ENCODE data around the gene MCAT.

MCAT gene

DNA sequence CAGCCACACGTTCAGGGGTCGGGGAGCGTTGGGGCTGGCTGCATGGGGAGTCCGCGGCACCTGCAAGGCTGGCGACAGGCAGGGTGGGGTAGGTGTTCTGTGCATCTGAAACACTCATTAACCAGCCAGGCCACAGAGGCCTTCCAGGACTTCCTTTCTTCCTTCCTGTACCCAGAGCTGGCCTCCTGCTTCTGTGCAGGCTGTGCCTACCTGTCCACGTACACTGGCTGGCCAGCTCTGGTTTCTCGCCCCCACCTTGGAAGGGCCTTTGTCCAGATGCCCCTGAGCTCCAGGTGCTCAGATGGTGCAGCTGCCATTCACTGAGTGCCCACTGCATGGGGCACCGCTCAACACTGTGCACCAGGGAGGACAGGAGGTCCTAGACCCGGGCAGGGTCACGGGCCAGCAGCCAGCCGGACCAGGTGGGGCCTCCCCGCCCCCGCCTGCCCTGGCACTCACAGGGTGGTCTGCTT is 27.9 kb upstream of the MCAT start:
- TF ChIP-seq, protein P1, sequence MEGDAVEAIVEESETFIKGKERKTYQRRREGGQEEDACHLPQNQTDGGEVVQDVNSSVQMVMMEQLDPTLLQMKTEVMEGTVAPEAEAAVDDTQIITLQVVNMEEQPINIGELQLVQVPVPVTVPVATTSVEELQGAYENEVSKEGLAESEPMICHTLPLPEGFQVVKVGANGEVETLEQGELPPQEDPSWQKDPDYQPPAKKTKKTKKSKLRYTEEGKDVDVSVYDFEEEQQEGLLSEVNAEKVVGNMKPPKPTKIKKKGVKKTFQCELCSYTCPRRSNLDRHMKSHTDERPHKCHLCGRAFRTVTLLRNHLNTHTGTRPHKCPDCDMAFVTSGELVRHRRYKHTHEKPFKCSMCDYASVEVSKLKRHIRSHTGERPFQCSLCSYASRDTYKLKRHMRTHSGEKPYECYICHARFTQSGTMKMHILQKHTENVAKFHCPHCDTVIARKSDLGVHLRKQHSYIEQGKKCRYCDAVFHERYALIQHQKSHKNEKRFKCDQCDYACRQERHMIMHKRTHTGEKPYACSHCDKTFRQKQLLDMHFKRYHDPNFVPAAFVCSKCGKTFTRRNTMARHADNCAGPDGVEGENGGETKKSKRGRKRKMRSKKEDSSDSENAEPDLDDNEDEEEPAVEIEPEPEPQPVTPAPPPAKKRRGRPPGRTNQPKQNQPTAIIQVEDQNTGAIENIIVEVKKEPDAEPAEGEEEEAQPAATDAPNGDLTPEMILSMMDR (IDR thresholded peaks at IDR 0.05; ENCODE audit: low read depth, low read length) = no peak

GRCh38 chr22:43170131-43170480 is 26.9 kb upstream of the MCAT start:
- DNase-seq (ENCODE audit: extremely low read depth, low read depth) = no peak
- TF ChIP-seq, protein P1 (IDR thresholded peaks at IDR 0.05; ENCODE audit: low read depth, low read length) = no peak

More for the DNA sequence above, 27.9 kb upstream of the MCAT start:
- no peak for DNase-seq (ENCODE audit: extremely low read depth, low read depth)

DNA sequence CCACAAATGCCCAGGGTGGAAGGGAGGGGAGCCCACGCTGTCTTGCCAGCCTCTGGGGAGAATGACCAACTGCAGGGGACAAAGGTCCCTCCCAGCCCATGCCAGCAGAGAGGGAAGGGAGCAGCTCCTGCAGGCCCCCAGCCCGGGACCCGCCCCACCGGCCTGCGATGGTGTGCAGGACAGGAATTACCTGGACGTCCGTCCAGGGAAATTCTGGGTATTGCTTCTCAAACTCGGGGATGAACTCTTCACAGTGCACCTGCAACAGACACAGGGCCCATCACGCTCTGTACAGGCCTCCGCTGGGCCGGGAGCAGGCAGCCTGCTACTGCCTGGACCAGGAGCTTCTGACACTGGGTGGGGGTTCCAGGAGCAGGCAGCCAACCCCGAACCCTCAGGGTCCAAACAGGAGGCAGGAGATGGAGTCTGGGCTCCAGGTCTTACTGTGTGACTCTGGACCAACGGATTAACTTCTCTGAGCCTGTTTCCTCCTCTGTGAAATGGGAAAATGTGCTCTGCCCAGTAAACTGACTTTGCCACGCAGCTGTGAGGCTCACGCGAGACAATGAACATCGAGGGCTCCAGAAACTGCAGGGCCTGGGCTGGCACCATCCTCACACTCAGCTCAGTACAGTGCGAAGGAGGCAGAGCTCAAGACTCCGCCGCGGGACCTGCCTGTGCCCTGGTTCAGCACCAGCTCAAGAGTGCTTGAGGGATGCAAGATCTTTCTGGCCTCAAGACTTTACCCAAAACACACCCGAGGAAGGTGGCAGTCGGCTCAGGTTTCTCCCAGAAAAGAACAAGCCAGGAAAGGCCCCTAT is 26.3 kb upstream of the MCAT start:
- DNase-seq (ENCODE audit: extremely low read depth, low read depth) = no peak
- TF ChIP-seq, protein P1 (IDR thresholded peaks at IDR 0.05; ENCODE audit: low read depth, low read length) = no peak

GRCh38 chr22:43168471-43169309 is 25.5 kb upstream of the MCAT start:
- TF ChIP-seq, protein P1 (IDR thresholded peaks at IDR 0.05; ENCODE audit: low read depth, low read length) = no peak
- DNase-seq (ENCODE audit: extremely low read depth, low read depth) = peak; percentile 30

DNA sequence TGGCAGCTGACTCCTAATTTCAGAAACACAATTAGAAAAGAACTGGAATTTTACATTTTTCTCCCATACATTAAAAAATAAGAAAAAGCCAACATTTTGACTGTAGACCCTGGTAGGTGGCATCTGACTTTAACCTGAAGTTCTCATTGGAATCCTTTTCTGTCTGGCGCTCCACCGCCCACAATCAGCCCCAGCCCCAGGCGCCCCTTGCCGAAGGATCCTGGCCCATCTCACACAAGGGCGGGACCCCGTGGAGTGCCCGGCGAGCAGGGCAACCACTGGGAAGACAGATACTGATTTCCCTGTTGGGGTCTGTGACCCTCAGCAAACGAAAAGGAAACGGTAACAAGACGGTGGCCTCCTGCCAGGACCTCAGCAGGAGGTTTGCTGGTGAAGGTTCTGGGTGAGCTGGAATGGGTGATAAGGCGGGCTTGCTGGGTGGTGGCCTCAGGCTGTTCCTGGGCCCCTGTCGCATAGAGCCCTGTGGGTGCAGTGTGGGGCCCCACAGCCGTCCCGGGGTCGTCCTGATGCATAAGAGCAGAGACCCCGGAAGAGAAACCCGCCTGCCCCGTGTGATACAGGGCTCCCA is 23.9 kb upstream of the MCAT start:
- DNase-seq (ENCODE audit: extremely low read depth, low read depth) = no peak
- TF ChIP-seq, protein P1 (IDR thresholded peaks at IDR 0.05; ENCODE audit: low read depth, low read length) = no peak

- DNase-seq (ENCODE audit: extremely low read depth, low read depth) = no peak
- TF ChIP-seq, protein P1 (IDR thresholded peaks at IDR 0.05; ENCODE audit: low read depth, low read length) = no peak
Observed at GRCh38 chr22:43166132-43166930, 23.1 kb upstream of the MCAT start.
